KMS-11 (cell line): ENCODE data around the gene LHX3.

ENCODE experiments used
- H2AFZ ChIP-seq: fragments of 200-600 bp; sonication (generic); 2 replicates; pipeline ENCODE4 v1.6.1; 2016; ENCODE audit warnings: antibody characterized with exemption, mixed run types, low read depth
- H3K27ac ChIP-seq: fragments of 200-600 bp; sonication (generic); 2 replicates; pipeline ENCODE4 v1.6.1; 2016; ENCODE audit warnings: mild to moderate bottlenecking, mixed run types
- H3K27me3 ChIP-seq: fragments of 200-600 bp; sonication (generic); 2 replicates; pipeline ENCODE4 v1.6.1; 2017; ENCODE audit warnings: mild to moderate bottlenecking, low read depth, mixed run types, moderate library complexity; ENCODE audit not compliant: insufficient read depth
- H3K36me3 ChIP-seq: fragments of 200-600 bp; sonication (generic); 2 replicates; pipeline ENCODE4 v1.6.1; 2017; ENCODE audit warnings: mild to moderate bottlenecking, mixed run types; ENCODE audit not compliant: insufficient read depth
- H3K4me1 ChIP-seq: fragments of 200-600 bp; sonication (generic); 2 replicates; pipeline ENCODE4 v1.6.1; 2016; ENCODE audit warnings: mild to moderate bottlenecking, low read depth, mixed run types; ENCODE audit not compliant: poor library complexity, severe bottlenecking
- H3K4me2 ChIP-seq: fragments of 200-600 bp; sonication (generic); 2 replicates; pipeline ENCODE4 v1.7.0; 2016; ENCODE audit warnings: mild to moderate bottlenecking, mixed run types
- H3K4me3 ChIP-seq: fragments of 200-600 bp; sonication (generic); IDR thresholded peaks from 2 replicates; pipeline ENCODE4 v1.6.1; 2017; ENCODE audit warnings: low read depth, low read length, mixed read lengths; ENCODE audit not compliant: insufficient read depth
- H3K79me2 ChIP-seq: fragments of 200-600 bp; sonication (generic); 2 replicates; pipeline ENCODE4 v1.6.1; 2016; ENCODE audit warnings: low read depth, mixed run types; ENCODE audit not compliant: insufficient read depth
- H3K9ac ChIP-seq: fragments of 200-600 bp; sonication (generic); 2 replicates; pipeline ENCODE4 v1.6.1; 2016; ENCODE audit warnings: mild to moderate bottlenecking, mixed run types
- H4K20me1 ChIP-seq: fragments of 200-600 bp; sonication (generic); 2 replicates; pipeline ENCODE4 v1.6.1; 2016; ENCODE audit warnings: mild to moderate bottlenecking, mixed run types; ENCODE audit not compliant: insufficient read depth
- CTCF ChIP-seq: fragments of 200-600 bp; sonication (generic); conservative IDR thresholded peaks from 2 replicates; pipeline ENCODE4 v1.6.1; 2017; ENCODE audit warnings: low read depth, mild to moderate bottlenecking, antibody characterized with exemption, low read length, moderate library complexity, mixed read lengths

The LHX3 gene

DNA sequence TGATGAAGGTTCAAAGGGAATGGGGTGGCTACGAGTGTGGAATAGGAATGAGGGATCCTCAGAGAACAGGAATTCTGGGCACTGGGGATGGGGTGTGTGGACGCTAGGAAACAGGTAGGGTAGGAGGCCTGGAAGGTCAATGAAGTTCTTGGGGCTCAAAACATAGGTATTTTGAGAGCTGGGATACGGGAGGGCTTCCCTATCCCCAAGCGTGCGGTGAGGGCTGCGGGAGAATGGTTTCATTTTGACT lies 40.0 kb upstream of the LHX3 start:
- Histone ChIP-seq H2AFZ (no peak overlapping the region; the same call in 1 of the 2 replicates), H4K20me1 (no peaks in the 10 kb centered on the region), H3K9ac (peak overlapping the region; percentile 79), H3K27ac (peak overlapping the region; percentile 17; the same call in 1 of the 2 replicates), H3K4me2 (peak overlapping the region; percentile 96), H3K79me2 (peaks cover 48% of the 10 kb centered on the region; the same call in 1 of the 2 replicates), H3K36me3 (no peaks in the 10 kb centered on the region), H3K4me1 (peaks cover 28% of the 10 kb centered on the region), H3K27me3 (peaks cover 36% of the 10 kb centered on the region), H3K4me3 (no peak overlapping the region)
- TF ChIP-seq CTCF: no peak

GRCh38 chr9:136244122-136244968 lies 39.4 kb upstream of the LHX3 start:
- H3K27me3 ChIP-seq: peaks cover 31% of the 10 kb centered on the region
- no peak overlapping the region; the same call in 1 of the 2 replicates for H2AFZ ChIP-seq
- H3K36me3 ChIP-seq: no peaks in the 10 kb centered on the region
- no peak overlapping the region for H3K4me3 ChIP-seq
- H3K9ac ChIP-seq: peak overlapping the region; percentile 79; the same call in 1 of the 2 replicates
- H3K27ac ChIP-seq: peak overlapping the region; percentile 17; the same call in 1 of the 2 replicates
- H4K20me1 ChIP-seq: no peaks in the 10 kb centered on the region
- peaks cover 28% of the 10 kb centered on the region for H3K4me1 ChIP-seq
- no peak for TF ChIP-seq CTCF
- peaks cover 52% of the 10 kb centered on the region; the same call in 1 of the 2 replicates for H3K79me2 ChIP-seq
- peak overlapping the region; percentile 96 for H3K4me2 ChIP-seq

- TF ChIP-seq CTCF: no peak
- Histone ChIP-seq H3K27ac (peak overlapping the region; percentile 10; the same call in 1 of the 2 replicates), H2AFZ (no peak overlapping the region), H3K79me2 (peaks cover 59% of the 10 kb centered on the region; the same call in 1 of the 2 replicates), H3K4me2 (peak overlapping the region; percentile 96), H4K20me1 (no peaks in the 10 kb centered on the region), H3K4me1 (peaks cover 28% of the 10 kb centered on the region), H3K4me3 (no peak overlapping the region), H3K36me3 (no peaks in the 10 kb centered on the region), H3K9ac (no peak overlapping the region; the same call in 1 of the 2 replicates), H3K27me3 (peaks cover 24% of the 10 kb centered on the region)
These were observed 38.7 kb upstream of the LHX3 start for GRCh38 chr9:136243631-136244030.

DNA sequence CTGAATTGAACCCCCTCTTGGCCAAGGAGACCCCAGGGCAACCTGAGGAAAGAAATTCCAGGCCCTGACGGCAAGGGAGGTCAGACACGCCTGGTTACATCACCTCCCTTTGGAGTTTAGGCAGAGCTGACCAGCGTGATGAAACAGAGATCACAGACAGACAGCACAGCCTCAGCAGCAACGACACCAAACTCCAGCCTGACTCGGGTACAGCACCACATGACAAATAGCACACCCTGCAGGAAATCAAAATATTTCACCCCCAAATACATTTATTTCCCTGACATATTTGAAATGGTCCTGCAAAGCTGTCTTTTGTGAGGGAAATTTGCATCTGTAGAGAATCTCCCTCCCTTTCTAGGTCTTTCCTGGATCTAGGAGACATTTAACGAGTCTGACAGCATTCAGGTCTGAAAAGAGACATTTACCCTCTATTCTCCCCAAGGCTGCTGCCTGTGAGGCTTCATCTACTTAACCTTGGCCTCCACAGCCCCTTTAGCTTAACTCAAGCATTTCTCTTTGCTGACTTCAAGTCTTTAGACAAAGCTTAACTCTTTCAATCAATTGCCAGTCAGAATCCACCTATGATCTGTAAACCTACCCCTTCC lies 38.1 kb upstream of the LHX3 start:
- no peak overlapping the region for H2AFZ ChIP-seq
- peaks cover 18% of the 10 kb centered on the region for H3K27me3 ChIP-seq
- TF ChIP-seq CTCF: 0 out of 2 replicates have a peak, but pooled peaks have one; percentile 25
- H3K36me3 ChIP-seq: no peaks in the 10 kb centered on the region
- peaks cover 33% of the 10 kb centered on the region for H3K4me1 ChIP-seq
- peak overlapping the region; percentile 10; the same call in 1 of the 2 replicates for H3K27ac ChIP-seq
- peak overlapping the region; percentile 96; the same call in 1 of the 2 replicates for H3K4me2 ChIP-seq
- no peaks in the 10 kb centered on the region for H4K20me1 ChIP-seq
- H3K4me3 ChIP-seq: no peak overlapping the region
- no peak overlapping the region for H3K9ac ChIP-seq
- H3K79me2 ChIP-seq: peaks cover 65% of the 10 kb centered on the region; the same call in 1 of the 2 replicates
